SK-N-SH treated with all-trans-retinoic acid at 6 μM for 48 hours (cell line): ENCODE data around the gene DNAJC15.

Source experiments
- ATAC-seq: fragments of 200-7000 bp; cut with Tn5 transposase; 3 replicates; pipeline ENCODE4 v1.9.1; 2020; ENCODE audit warnings: mild to moderate bottlenecking, moderate library complexity
- ARNTL ChIP-seq: fragments of 450-650 bp; formaldehyde crosslinking; IDR thresholded peaks from 2 replicates; pipeline ENCODE4 v1.5.0; 2020; ENCODE audit warnings: low read depth, mild to moderate bottlenecking, moderate library complexity, borderline replicate concordance
- BACH2 ChIP-seq: fragments of 250-450 bp; sonication (Bioruptor Pico); IDR thresholded peaks from 2 replicates; pipeline ENCODE4 v1.9.0; 2021; ENCODE audit warnings: mild to moderate bottlenecking, borderline replicate concordance
- CSDC2 ChIP-seq: fragments of 250-450 bp; sonication (Bioruptor Pico); IDR thresholded peaks from 2 replicates; pipeline ENCODE4 v1.5.0; 2020; ENCODE audit warnings: mild to moderate bottlenecking, moderate library complexity
- ESRRG ChIP-seq: fragments of 250-450 bp; sonication (Bioruptor Pico); IDR thresholded peaks from 2 replicates; pipeline ENCODE4 v1.6.1; 2021; ENCODE audit warnings: mild to moderate bottlenecking
- GLIS3 ChIP-seq: fragments of 250-450 bp; sonication (Bioruptor Pico); IDR thresholded peaks from 2 replicates; pipeline ENCODE4 v1.5.0; 2020; ENCODE audit warnings: mild to moderate bottlenecking, moderate library complexity
- ISL1 ChIP-seq: fragments of 250-450 bp; sonication (Bioruptor Pico); IDR thresholded peaks from 2 replicates; pipeline ENCODE4 v2.1.2; 2022; ENCODE audit warnings: mild to moderate bottlenecking, moderate library complexity
- OSR1 ChIP-seq: fragments of 250-450 bp; sonication (Bioruptor Pico); IDR thresholded peaks from 2 replicates; pipeline ENCODE4 v1.8.0; 2022; ENCODE audit warnings: moderate library complexity, mild to moderate bottlenecking, inconsistent platforms
- PPARA ChIP-seq: fragments of 250-450 bp; sonication (Bioruptor Pico); IDR thresholded peaks from 2 replicates; pipeline ENCODE4 v1.5.0; 2020; ENCODE audit warnings: mild to moderate bottlenecking, borderline replicate concordance
- RARB ChIP-seq: fragments of 250-450 bp; sonication (Bioruptor Pico); IDR thresholded peaks from 2 replicates; pipeline ENCODE4 v1.8.0; 2021; ENCODE audit warnings: mild to moderate bottlenecking, moderate library complexity
- SNAI2 ChIP-seq: fragments of 250-450 bp; sonication (Bioruptor Pico); IDR thresholded peaks from 2 replicates; pipeline ENCODE4 v1.5.0; 2020; ENCODE audit warnings: mild to moderate bottlenecking, moderate library complexity
- TCF4 ChIP-seq: fragments of 250-450 bp; sonication (Bioruptor Pico); IDR thresholded peaks from 2 replicates; pipeline ENCODE4 v1.8.0; 2021; ENCODE audit warnings: mild to moderate bottlenecking, moderate library complexity, borderline replicate concordance
- TOX ChIP-seq: fragments of 250-450 bp; sonication (Bioruptor Pico); IDR thresholded peaks from 2 replicates; pipeline ENCODE4 v1.8.0; 2021; ENCODE audit warnings: mild to moderate bottlenecking, moderate library complexity, borderline replicate concordance
- ZC3H10 ChIP-seq: fragments of 250-450 bp; sonication (Bioruptor Pico); IDR thresholded peaks from 2 replicates; pipeline ENCODE4 v1.5.1; 2021; ENCODE audit warnings: mild to moderate bottlenecking, moderate library complexity
- ZFP3 ChIP-seq: fragments of 250-450 bp; sonication (Bioruptor Pico); IDR thresholded peaks from 2 replicates; pipeline ENCODE4 v1.5.0; 2020; ENCODE audit warnings: mild to moderate bottlenecking, moderate library complexity
- ZFP30 ChIP-seq: fragments of 450-650 bp; formaldehyde crosslinking; IDR thresholded peaks from 2 replicates; pipeline ENCODE4 v1.5.0; 2022; ENCODE audit warnings: mild to moderate bottlenecking, moderate library complexity
- ZNF565 ChIP-seq: fragments of 450-650 bp; formaldehyde crosslinking; conservative IDR thresholded peaks from 2 replicates; pipeline ENCODE4 v1.5.0; 2020; ENCODE audit warnings: low read depth, mild to moderate bottlenecking, moderate library complexity
- ZNF70 ChIP-seq: fragments of 450-650 bp; formaldehyde crosslinking; IDR thresholded peaks from 2 replicates; pipeline ENCODE4 v1.5.0; 2020; ENCODE audit warnings: mild to moderate bottlenecking, moderate library complexity
- ZNF8 ChIP-seq: fragments of 450-650 bp; formaldehyde crosslinking; IDR thresholded peaks from 2 replicates; pipeline ENCODE4 v1.5.0; 2020; ENCODE audit warnings: mild to moderate bottlenecking, moderate library complexity
- TF ChIP-seq, protein P1 (sequence below): fragments of 250-450 bp; sonication (Bioruptor Pico); IDR thresholded peaks from 2 replicates; pipeline ENCODE4 v1.5.1; 2021; ENCODE audit warnings: mild to moderate bottlenecking, moderate library complexity
- TF ChIP-seq, protein P2 (sequence below): fragments of 250-450 bp; sonication (Bioruptor Pico); IDR thresholded peaks from 2 replicates; pipeline ENCODE4 v1.5.0; 2020; ENCODE audit warnings: mild to moderate bottlenecking, moderate library complexity
- TF ChIP-seq, protein P3 (sequence below): fragments of 250-450 bp; sonication (Bioruptor Pico); IDR thresholded peaks from 2 replicates; pipeline ENCODE4 v1.8.0; 2020; ENCODE audit warnings: mild to moderate bottlenecking, moderate library complexity, borderline replicate concordance
- TF ChIP-seq, protein P4 (sequence below): fragments of 250-450 bp; sonication (Bioruptor Pico); IDR thresholded peaks from 2 replicates; pipeline ENCODE4 v1.5.1; 2020; ENCODE audit warnings: low read depth, mild to moderate bottlenecking, moderate library complexity

DNAJC15 gene

DNA sequence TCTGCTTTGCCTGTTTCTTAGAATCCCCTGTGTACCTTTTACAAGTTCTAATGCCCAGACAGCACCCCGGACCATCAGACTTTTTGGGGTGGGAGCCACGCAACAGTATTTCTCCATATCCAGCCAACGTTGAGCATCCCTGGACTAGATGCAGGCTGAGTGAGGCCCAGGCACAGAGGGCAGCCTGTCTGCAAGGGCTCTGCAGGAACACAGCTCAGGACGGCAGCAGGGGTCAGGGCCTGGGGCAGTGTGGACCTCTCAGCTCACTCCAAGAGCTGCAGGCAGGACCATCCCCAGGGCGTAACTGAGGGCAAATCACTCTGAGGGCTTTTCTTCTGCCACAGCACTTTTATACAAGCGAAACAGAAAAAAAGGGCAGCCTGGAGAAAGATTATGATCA is 95.8 kb downstream of the DNAJC15 start:
- TF ChIP-seq SNAI2 (CRISPR knock-in tag) (no peak), PPARA (no peak), GLIS3 (no peak), ZNF8 (CRISPR knock-in tag) (no peak), ESRRG (CRISPR knock-in tag) (no peak), CSDC2 (CRISPR knock-in tag) (no peak), RARB (no peak), OSR1 (CRISPR knock-in tag) (no peak), BACH2 (CRISPR knock-in tag) (no peak), ZFP3 (no peak), TOX (no peak), ZNF565 (no peak), ARNTL (CRISPR knock-in tag) (no peak)
- TF ChIP-seq, protein P1, sequence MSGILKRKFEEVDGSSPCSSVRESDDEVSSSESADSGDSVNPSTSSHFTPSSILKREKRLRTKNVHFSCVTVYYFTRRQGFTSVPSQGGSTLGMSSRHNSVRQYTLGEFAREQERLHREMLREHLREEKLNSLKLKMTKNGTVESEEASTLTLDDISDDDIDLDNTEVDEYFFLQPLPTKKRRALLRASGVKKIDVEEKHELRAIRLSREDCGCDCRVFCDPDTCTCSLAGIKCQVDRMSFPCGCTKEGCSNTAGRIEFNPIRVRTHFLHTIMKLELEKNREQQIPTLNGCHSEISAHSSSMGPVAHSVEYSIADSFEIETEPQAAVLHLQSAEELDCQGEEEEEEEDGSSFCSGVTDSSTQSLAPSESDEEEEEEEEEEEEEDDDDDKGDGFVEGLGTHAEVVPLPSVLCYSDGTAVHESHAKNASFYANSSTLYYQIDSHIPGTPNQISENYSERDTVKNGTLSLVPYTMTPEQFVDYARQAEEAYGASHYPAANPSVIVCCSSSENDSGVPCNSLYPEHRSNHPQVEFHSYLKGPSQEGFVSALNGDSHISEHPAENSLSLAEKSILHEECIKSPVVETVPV (CRISPR knock-in tag): no peak
- TF ChIP-seq, protein P2, sequence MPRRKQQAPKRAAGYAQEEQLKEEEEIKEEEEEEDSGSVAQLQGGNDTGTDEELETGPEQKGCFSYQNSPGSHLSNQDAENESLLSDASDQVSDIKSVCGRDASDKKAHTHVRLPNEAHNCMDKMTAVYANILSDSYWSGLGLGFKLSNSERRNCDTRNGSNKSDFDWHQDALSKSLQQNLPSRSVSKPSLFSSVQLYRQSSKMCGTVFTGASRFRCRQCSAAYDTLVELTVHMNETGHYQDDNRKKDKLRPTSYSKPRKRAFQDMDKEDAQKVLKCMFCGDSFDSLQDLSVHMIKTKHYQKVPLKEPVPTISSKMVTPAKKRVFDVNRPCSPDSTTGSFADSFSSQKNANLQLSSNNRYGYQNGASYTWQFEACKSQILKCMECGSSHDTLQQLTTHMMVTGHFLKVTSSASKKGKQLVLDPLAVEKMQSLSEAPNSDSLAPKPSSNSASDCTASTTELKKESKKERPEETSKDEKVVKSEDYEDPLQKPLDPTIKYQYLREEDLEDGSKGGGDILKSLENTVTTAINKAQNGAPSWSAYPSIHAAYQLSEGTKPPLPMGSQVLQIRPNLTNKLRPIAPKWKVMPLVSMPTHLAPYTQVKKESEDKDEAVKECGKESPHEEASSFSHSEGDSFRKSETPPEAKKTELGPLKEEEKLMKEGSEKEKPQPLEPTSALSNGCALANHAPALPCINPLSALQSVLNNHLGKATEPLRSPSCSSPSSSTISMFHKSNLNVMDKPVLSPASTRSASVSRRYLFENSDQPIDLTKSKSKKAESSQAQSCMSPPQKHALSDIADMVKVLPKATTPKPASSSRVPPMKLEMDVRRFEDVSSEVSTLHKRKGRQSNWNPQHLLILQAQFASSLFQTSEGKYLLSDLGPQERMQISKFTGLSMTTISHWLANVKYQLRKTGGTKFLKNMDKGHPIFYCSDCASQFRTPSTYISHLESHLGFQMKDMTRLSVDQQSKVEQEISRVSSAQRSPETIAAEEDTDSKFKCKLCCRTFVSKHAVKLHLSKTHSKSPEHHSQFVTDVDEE (CRISPR knock-in tag): no peak
- TF ChIP-seq, protein P3, sequence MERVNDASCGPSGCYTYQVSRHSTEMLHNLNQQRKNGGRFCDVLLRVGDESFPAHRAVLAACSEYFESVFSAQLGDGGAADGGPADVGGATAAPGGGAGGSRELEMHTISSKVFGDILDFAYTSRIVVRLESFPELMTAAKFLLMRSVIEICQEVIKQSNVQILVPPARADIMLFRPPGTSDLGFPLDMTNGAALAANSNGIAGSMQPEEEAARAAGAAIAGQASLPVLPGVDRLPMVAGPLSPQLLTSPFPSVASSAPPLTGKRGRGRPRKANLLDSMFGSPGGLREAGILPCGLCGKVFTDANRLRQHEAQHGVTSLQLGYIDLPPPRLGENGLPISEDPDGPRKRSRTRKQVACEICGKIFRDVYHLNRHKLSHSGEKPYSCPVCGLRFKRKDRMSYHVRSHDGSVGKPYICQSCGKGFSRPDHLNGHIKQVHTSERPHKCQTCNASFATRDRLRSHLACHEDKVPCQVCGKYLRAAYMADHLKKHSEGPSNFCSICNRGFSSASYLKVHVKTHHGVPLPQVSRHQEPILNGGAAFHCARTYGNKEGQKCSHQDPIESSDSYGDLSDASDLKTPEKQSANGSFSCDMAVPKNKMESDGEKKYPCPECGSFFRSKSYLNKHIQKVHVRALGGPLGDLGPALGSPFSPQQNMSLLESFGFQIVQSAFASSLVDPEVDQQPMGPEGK (CRISPR knock-in tag): no peak
- ATAC-seq: no peak

DNA sequence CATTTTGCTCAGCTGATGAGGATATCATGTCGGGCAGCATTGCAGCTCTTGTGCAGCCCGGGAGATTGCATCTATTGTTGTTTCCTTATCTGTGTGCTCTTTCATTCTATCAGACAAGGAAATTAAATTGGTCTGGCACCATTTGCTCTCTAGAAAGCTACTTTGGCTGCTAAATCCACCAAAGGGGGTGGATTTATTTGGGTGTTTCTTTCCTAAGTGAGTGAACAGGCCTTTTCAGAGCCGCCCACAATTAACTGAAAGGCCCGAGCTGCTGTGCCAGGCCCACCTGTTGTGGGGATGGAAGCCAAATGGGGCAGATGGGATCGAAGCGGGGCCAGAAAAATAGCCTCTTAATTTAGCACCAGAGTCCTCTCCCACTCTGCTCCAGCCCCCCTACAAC is 99.4 kb downstream of the DNAJC15 start:
- TF ChIP-seq ISL1 (no peak), TCF4 (CRISPR knock-in tag) (peak; percentile 77; the same call in 1 of the 2 replicates), CSDC2 (CRISPR knock-in tag) (no peak), OSR1 (CRISPR knock-in tag) (no peak), ZFP30 (no peak), ZNF8 (CRISPR knock-in tag) (0 out of 2 replicates have a peak, but pooled peaks have one; percentile 8)
- TF ChIP-seq, protein P3 (CRISPR knock-in tag): no peak
- TF ChIP-seq, protein P2 (CRISPR knock-in tag): peak; percentile 85
- ATAC-seq: no peak; the same call in 2 of the 3 replicates

DNA sequence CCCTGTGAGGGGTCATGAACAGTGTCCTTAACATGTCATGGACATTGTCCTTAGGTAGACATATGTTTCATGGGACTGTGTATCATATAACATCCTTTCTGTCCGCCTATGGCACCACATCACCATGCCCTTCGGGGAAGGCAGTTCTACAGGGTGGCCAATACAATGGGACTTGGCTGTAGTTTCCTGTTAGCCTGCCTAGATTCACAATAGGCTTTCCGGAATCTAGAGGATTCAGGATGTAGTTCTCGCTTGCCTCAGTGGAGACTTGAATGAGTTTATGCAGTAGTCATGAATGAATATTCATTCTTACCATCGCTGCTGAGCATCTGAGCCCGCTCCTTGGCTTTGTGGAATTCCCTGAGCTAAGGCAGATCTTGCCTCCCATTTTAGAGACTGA is 100.5 kb downstream of the DNAJC15 start:
- ATAC-seq: no peak
- no peak for TF ChIP-seq ZC3H10
- no peak for TF ChIP-seq ZFP30
- TF ChIP-seq, protein P2 (CRISPR knock-in tag): no peak
- TF ChIP-seq ZFP3: no peak
- no peak for TF ChIP-seq ZNF70 (CRISPR knock-in tag)
- TF ChIP-seq, protein P1 (CRISPR knock-in tag): no peak
- TF ChIP-seq SNAI2 (CRISPR knock-in tag): no peak
- TF ChIP-seq, protein P4, sequence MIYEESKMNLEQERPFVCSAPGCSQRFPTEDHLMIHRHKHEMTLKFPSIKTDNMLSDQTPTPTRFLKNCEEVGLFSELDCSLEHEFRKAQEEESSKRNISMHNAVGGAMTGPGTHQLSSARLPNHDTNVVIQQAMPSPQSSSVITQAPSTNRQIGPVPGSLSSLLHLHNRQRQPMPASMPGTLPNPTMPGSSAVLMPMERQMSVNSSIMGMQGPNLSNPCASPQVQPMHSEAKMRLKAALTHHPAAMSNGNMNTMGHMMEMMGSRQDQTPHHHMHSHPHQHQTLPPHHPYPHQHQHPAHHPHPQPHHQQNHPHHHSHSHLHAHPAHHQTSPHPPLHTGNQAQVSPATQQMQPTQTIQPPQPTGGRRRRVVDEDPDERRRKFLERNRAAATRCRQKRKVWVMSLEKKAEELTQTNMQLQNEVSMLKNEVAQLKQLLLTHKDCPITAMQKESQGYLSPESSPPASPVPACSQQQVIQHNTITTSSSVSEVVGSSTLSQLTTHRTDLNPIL (CRISPR knock-in tag): no peak
